Head of caudate nucleus (tissue), 42 donors: ENCODE data around the gene UBASH3B.
"Not testable (repeated sequence)": the region's sequence is repeated elsewhere in the genome, so short reads cannot be mapped to it uniquely, and the experiment has no call there.

Source experiments
- DNase-seq, 42 donors: peaks; one replicate each; pipeline versions ENCODE4 v3.0.0 to v3.0.0-alpha.2; 2020 to 2021; ENCODE audit warnings: mixed read lengths in 7 of 42
- intact Hi-C: fragments of 100-400 bp; cut with DNase I; formaldehyde crosslinking; loops from one replicate; pipeline ENCODE4 v1.15.0; 2022

The UBASH3B gene

DNA sequence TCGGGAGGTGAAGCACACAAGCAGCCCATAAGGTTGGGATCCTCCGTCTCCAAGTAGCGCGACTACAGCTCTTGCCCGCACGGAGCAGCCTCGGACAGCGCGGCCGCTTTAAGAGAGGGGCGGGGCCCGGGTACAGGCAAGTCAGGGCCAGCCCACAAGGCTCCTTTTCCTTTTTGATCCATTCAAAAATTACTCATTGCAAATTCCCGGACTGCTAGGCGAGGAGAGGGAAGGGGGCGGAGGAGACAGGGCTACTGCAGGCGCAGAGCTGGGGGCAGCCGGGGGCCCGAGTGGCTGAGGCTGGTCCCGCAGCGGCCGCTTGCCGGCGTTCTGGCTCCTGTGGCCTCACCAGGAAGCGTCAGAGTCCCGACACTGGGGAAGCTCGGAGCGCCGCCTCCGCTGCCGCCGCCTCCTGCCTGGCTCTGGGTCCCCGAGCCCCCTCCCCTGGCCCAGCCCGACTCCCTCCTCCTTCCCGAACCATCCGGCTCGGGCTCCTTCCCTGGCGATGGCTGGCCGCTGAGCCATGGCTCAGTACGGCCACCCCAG, at the start of gene UBASH3B:
Gene UBASH3B, plus strand, starts transcription at position 196 of the 546 bp plus-strand sequence. Its CDS starts 328 bp downstream, at position 524.
- intact Hi-C loops, result no loop called here

DNA sequence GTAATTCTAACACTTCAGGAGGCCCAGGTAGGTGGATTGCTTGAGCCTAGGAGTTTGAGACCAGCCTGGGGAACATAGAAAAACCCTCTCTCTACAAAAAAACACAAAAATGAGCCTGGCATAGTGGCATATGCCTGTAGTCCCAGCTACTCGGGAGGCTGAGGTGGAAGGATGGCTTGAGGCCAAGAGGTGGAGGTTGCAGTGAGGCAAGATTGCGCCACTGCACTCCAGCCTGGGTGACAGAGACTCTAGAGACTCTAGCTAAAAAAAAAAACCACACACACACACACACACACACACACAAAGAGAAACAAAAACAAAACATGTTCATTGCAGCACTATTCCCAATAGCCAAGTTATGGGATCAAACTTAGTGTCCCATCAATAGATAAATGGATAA, 48.4 kb upstream of the UBASH3B start:
- DNase-seq, intact Hi-C loops: not testable (repeated sequence)

More for the DNA sequence above, at the start of gene UBASH3B:
- peak; percentile 29 to 91 (median 73) for DNase-seq

DNA sequence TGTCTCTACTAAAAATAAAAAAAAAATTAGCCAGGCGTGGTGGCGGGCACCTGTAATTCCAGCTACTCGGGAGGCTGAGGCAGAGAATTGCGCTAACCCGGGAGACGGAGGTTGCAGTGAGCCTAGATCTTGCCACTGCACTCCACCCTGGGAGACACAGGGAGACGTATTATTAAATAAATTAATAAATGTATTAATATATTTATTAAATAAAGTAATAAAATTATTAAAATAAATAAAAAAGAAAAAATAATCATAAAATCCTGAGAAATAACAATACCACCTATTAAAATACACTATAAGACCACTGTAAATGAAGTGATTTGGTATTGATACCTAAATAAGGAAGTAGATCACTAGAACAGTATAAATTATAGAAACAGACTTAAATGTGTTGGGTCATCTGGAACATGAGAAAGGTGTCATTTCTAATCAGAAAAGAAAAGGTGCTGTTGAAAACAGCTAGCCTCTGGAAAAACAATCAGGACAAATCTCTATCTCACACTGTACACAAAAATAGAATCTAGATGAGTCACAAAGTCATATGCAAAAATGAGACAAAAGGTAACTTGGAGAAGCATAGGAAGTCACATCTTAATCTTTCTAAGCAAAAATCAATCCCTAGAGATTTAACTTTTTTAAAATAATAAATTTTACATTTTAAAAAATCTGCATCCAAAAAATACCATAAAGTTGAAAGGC, 43.2 kb upstream of the UBASH3B start:
- intact Hi-C loops, result no loop called here
- DNase-seq, result no peak

DNA sequence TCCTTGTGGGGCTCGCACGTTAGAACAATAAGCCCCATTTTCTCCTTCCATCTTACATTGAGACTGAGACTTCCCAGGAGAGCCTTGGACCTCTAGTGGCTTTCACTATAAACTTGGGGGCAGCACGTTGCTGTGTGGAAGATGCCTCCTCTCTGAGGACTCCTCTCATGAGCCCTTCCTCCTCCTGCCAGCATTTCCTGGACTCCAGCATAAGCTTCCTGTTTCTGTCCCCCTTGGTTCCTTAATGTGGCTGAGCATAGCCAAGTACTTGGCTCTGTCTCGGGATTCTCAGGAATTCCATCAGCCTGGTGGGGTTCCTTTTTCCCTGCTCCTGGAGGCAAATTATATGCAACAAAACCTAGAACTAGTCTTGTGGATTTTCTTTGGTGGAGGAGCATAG, 38.8 kb upstream of the UBASH3B start:
- intact Hi-C loops, result no loop called here
- no peak for DNase-seq

DNA sequence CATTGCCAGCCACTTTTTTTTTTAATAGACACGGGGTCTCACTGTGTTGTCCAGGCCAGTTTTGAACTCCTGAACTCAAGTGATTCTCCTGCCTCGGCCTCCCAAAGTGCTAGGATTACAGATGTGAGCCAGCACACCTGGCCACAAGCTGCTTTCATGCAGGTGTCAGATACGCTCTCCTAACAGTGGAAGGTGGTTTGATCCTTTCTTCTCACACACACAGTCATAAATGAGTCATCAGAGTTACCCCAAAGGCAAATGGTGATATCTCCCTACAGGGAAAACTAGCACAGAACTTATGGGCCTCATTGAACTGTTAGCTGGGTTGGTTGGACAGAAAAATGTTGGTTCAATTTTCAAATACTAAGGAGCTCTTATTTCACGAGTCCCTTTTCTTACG, 38.2 kb upstream of the UBASH3B start:
- no peak for DNase-seq
- intact Hi-C loops, result no loop called here

GRCh38 chr11:122617926-122618325, 37.6 kb upstream of the UBASH3B start:
- no peak for DNase-seq
- intact Hi-C loops, result no loop called here

DNA sequence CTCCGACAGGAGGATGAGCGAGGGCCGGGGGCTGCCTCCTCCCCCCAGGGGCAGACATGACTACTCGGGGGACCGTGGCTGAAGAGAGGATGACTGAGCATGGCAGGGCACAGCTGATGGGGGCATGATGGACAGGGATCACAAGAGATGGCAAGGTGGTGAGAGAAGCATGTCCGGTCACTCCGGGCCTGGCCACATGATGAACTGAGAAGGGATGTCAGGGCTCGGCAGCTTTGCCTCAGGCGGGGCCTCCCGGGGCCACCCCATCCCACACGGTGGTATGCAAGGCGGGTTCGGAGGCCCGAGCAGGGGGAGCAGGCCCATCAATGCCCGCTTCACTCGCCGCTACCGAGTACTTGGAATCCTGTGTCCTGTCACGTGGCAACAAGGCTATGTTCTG, 36.6 kb upstream of the UBASH3B start:
- intact Hi-C loops, result no loop called here
- DNase-seq, result peak in 1 of 42 donors; percentile 21

DNA sequence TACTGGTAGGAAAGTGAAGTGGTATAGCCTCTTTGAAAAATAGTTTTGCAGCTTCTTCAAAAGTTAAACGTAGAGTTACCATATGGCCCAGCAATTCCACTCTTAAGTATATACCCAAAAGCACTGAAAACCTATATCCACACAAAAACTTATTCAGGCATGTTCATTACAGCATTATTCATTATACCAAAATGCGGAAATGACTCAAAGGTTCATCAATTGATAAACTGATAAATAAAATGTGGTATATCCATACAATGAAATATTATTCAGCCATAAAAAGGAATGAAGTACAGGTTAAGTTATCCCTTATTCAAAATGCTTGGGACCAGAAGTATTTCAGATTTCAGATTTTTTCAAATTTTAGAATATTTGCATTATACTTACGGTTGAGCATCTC, 35.8 kb upstream of the UBASH3B start:
- DNase-seq, result no peak
- intact Hi-C loops, result no loop called here

- peak in 40 of 42 donors; percentile 3 to 76 (median 38) for DNase-seq
- intact Hi-C loops, result loop anchor here (5.0 kb wide), 1 partner anchor 232 kb away; no protein-coding TSS in a partner anchor
Observed at GRCh38 chr11:122625501-122625900, 30.0 kb upstream of the UBASH3B start.

DNA sequence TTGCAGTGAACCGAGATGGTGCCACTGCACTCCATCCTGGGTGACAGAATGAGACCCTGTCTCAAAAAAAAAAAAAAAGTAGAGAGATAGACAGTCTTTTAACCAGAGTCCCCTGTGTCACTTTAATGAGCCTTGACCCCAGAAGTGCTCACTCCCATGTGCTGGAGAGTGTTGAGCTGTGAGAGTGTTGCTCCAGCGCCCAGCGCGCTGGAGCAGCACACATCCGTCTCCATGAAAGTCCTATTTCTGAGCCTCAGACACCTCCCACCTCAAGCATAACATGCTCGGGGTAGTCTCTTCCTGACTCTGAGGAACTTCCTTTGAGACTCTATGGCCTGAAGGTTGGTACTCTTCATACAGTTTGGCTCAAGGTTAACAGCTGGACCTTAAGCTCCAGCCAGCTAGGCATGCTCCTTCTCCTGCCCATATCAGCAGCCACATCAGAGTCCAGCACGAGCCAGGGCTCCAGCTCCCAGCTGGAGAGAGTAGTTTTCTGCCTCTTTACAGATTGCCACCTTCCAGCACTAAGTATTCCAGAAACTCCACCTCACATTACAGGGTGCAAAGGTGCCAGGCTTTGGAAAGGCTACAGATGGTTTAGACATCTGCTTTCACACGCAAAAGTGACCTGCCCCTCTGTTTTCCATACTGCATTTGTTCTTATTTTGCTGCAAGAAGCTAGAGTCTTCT, 29.4 kb upstream of the UBASH3B start:
- no peak for DNase-seq
- intact Hi-C loops, result loop anchor here (5.0 kb wide), 1 partner anchor 231 kb away; no protein-coding TSS in a partner anchor

DNA sequence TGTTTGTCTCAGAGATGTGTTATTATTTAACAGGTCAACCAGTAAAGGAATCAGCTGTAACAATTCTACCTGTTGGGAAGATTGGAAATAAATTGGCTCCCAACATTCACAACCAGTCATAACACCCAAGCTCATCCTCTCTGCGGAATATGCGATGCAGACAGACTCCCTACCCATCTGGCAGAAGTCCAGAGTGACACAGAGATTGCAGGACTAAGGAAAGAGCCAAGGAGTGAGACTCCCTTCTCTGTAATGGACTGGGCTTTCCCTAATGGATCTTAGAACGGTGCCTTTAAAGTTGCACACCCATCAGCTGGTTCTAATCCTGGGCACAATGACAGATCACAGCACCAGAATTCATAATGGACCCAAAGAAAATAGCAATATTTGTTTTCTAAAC, 27.8 kb upstream of the UBASH3B start:
- intact Hi-C loops, result loop anchor here (2.0 to 5.0 kb wide), 2 partner anchors 155 to 230 kb away; no protein-coding TSS in a partner anchor
- no peak for DNase-seq

GRCh38 chr11:122628810-122629555, 26.5 kb upstream of the UBASH3B start:
- peak; percentile 48 to 88 (median 76) for DNase-seq
- intact Hi-C loops, result loop anchor here (2.0 to 5.0 kb wide), 2 partner anchors 154 to 228 kb away; no protein-coding TSS in a partner anchor

DNA sequence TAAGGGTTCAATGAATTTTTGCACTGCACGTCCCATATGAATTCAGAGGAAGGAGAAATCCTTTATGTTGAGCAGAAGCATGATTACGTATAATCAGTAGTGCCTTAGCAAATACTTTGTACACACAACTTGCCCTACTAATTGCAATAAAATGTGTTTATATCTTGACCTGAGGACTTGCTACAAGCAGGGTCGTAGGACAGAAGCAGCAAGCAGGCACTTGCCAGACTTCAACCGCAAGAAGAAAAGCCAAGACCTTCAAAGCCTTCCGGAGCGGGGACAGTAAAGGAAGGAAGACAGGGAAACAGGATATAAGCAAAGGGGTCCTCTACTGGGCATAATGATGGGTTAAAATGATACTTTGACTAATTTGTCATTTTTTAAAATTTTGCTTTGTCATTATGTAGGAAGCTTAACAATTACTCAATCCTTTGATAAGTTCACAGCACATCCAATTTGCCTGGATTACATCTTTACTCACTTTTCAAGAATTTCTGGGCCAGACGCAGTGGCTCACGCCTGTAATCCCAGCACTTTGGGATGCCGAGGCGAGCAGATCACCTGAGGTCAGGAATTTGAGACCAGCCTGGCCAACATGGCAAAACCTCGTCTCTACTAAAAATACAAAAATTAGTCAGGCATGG, 23.2 kb upstream of the UBASH3B start:
- intact Hi-C loops, result no loop called here

GRCh38 chr11:122633219-122633829, 22.2 kb upstream of the UBASH3B start:
- intact Hi-C loops, result no loop called here

More for the DNA sequence above, 23.2 kb upstream of the UBASH3B start:
- DNase-seq, result no peak

GRCh38 chr11:122634501-122634900, 21.0 kb upstream of the UBASH3B start:
- intact Hi-C loops, result no loop called here
- DNase-seq, result no peak

More at GRCh38 chr11:122633219-122633829, 22.2 kb upstream of the UBASH3B start:
- DNase-seq, result peak in 18 of 42 donors; percentile 16 to 59 (median 30)

GRCh38 chr11:122637541-122637940, 18.0 kb upstream of the UBASH3B start:
- intact Hi-C loops, result no loop called here
- DNase-seq, result no peak

- intact Hi-C loops, result no loop called here
- no peak for DNase-seq
Observed at GRCh38 chr11:122642472-122642922, 13.0 kb upstream of the UBASH3B start.

GRCh38 chr11:122642971-122643370, 12.6 kb upstream of the UBASH3B start:
- intact Hi-C loops, result no loop called here
- no peak for DNase-seq
